Neural progenitor cell (in vitro differentiated cells): ENCODE measurements around the gene CRK.

Experiments used
- EZH2 ChIP-seq: fragments of 200-600 bp; sonication (generic); IDR thresholded peaks from 2 replicates; pipeline ENCODE4 v1.6.1; 2017; ENCODE audit warnings: antibody characterized with exemption, mild to moderate bottlenecking, moderate library complexity
- EZH2phosphoT487 ChIP-seq: fragments of 200-600 bp; sonication (generic); IDR thresholded peaks from 2 replicates; pipeline ENCODE4 v1.6.1; 2017; ENCODE audit warnings: antibody characterized with exemption
- TF ChIP-seq, protein P1 (sequence below): fragments of 200-600 bp; sonication (generic); IDR thresholded peaks from 2 replicates; pipeline ENCODE4 v1.5.1; 2017; ENCODE audit warnings: antibody characterized with exemption, mild to moderate bottlenecking

DNA sequence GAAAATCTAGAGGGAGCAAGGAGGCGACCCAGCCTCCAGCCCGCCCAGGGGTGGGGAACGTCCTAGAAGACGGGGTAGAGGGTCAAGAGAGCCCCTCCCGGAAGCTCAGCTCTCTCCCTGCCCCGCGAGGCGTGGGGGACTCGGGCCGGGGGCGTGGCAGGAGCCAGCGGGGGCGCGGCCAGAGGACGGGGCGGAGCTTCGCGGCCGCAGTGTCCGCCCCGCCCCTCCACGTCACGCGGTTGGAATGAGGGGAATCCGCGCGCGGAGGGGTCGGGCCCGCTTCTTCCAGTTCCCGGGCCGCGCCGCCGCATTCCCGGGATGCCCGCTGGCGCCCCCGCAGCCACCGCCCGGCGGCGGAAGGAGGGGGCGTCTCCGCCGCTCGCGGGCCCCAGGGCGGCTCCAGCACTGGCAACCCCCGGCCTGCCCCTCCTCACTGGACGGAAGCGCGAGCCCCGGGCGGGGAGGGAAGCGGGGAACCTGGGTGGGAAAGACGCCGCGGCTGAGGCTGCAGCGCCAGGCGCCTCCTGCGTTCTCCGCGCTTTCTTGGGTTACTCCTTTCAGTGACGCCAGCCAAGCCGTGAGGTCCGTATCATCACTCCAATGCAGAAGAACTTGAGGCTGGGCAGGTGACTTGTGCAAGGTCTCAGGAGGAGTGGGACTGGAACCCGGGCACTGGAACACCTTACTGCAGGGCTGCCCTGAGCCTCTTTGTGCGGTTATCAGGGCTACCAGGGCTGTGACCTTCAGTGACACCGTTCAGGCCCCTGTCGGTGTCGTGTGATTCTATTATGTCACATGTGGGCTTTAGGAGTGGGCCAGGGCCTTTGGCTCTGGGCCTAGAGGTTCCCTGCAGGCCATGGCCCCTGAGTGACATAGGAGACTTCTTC is 32.1 kb upstream of the CRK start:
- TF ChIP-seq, protein P1, sequence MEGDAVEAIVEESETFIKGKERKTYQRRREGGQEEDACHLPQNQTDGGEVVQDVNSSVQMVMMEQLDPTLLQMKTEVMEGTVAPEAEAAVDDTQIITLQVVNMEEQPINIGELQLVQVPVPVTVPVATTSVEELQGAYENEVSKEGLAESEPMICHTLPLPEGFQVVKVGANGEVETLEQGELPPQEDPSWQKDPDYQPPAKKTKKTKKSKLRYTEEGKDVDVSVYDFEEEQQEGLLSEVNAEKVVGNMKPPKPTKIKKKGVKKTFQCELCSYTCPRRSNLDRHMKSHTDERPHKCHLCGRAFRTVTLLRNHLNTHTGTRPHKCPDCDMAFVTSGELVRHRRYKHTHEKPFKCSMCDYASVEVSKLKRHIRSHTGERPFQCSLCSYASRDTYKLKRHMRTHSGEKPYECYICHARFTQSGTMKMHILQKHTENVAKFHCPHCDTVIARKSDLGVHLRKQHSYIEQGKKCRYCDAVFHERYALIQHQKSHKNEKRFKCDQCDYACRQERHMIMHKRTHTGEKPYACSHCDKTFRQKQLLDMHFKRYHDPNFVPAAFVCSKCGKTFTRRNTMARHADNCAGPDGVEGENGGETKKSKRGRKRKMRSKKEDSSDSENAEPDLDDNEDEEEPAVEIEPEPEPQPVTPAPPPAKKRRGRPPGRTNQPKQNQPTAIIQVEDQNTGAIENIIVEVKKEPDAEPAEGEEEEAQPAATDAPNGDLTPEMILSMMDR = peak; percentile 11
- TF ChIP-seq EZH2 (peak; percentile 13), EZH2phosphoT487 (no peak)
